HG03025 (cell line): ENCODE measurements around the gene ADSS1.

Experiments used
- ATAC-seq: cut with Tn5 transposase; IDR thresholded peaks from one replicate; pipeline ENCODE4 v1.9.1; 2021; ENCODE audit warnings: mild to moderate bottlenecking, moderate library complexity; ENCODE audit not compliant: unreplicated experiment, low FRiP score

Gene ADSS1

GRCh38 chr14:104757681-104758392 lies 33.8 kb downstream of the ADSS1 start:
- no peak for ATAC-seq

- no peak for ATAC-seq
These were observed 35.2 kb downstream of the ADSS1 start for GRCh38 chr14:104758981-104759969.

- ATAC-seq, result no peak
These were observed 41.5 kb downstream of the ADSS1 start for GRCh38 chr14:104765517-104765916.

GRCh38 chr14:104766256-104766862 lies 42.3 kb downstream of the ADSS1 start:
- ATAC-seq, result no peak

GRCh38 chr14:104766863-104767633 lies 43.0 kb downstream of the ADSS1 start:
- no peak for ATAC-seq

- no peak for ATAC-seq
These were observed 43.5 kb downstream of the ADSS1 start for GRCh38 chr14:104767634-104767918.

GRCh38 chr14:104768437-104769323 lies 44.7 kb downstream of the ADSS1 start:
- ATAC-seq, result no peak

- ATAC-seq, result no peak
These were observed 45.5 kb downstream of the ADSS1 start for GRCh38 chr14:104769324-104770071.

- ATAC-seq, result no peak
These were observed 46.1 kb downstream of the ADSS1 start for GRCh38 chr14:104770072-104770579.

GRCh38 chr14:104770851-104771272 lies 46.8 kb downstream of the ADSS1 start:
- no peak for ATAC-seq

- ATAC-seq, result no peak
These were observed 47.3 kb downstream of the ADSS1 start for GRCh38 chr14:104771374-104771773.

GRCh38 chr14:104771918-104772706 lies 48.1 kb downstream of the ADSS1 start:
- no peak for ATAC-seq

- no peak for ATAC-seq
These were observed 48.9 kb downstream of the ADSS1 start for GRCh38 chr14:104772707-104773504.

GRCh38 chr14:104773505-104774452 lies 49.8 kb downstream of the ADSS1 start:
- no peak for ATAC-seq

- no peak for ATAC-seq
These were observed 50.5 kb downstream of the ADSS1 start for GRCh38 chr14:104774453-104775072.

- ATAC-seq, result no peak
These were observed 51.1 kb downstream of the ADSS1 start for GRCh38 chr14:104775073-104775489.
